GM19395 (cell line): ENCODE measurements around the gene CYFIP1.

Source experiments
- ATAC-seq: cut with Tn5 transposase; IDR thresholded peaks from one replicate; pipeline ENCODE4 v1.9.1; 2021; ENCODE audit warnings: mild to moderate bottlenecking, moderate library complexity; ENCODE audit not compliant: unreplicated experiment

CYFIP1 gene

DNA sequence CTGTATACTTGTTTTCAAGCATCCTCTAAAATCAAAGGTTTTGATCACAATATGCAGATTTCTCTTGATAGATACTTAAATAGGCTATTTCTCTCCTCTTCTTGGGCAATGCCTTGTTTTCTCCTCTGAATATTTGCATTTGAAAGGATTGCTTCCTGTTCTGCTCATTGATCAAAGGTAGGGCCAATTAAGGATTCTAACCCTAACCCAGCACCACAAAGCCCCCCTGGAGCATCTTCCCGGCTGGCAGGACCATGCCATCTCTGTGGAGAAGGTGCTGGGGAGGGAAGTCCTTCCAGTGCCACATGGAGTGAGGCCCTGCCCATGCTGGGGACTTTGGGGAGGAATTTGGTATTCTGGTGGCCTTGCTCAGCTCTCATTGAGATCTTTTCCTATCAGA lies 153.0 kb downstream of the CYFIP1 start:
- no peak for ATAC-seq

DNA sequence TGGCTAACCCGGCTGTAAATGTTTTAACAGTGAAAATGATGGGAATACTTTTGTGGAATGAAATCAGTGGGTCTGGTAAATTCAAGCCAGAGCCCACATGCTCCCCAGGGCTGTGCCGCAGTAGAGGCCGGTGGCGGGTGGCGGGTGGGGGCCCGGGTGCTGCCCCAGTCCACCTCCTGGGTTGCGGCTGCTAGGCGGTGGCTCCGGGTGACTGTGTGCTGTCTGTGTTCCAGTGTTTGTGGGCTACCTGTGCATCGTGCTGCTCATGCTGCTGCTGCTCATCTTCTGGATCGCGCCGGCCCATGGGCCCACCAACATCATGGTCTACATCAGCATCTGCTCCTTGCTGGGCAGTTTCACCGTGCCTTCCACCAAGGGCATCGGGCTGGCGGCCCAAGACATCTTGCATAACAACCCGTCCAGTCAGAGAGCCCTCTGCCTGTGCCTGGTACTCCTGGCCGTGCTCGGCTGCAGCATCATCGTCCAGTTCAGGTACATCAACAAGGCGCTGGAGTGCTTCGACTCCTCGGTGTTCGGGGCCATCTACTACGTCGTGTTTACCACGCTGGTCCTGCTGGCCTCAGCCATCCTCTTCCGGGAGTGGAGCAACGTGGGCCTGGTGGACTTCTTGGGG lies 156.6 kb downstream of the CYFIP1 start:
- no peak for ATAC-seq

DNA sequence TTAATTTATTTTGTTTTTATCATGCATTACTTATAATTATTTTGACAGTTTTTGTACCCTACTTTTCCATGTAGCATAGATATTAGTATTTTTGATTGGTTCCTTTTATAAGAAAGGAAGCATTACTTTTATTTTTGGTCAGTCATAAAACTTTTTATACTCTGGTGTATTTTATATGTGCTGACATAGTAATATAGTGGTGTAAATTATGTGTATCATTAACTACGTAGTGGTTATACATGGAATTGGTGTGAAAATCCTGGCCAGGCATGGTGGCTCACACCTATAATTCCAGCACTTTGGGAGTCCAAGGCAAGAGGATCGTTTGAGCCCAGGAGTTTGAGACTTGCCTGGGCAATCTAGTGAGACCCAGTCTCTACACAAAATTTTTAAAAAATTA lies 160.5 kb downstream of the CYFIP1 start:
- ATAC-seq = no peak
